Loucy (cell line): ENCODE data around the gene ALS2CL.

Source experiments
- H2AFZ ChIP-seq: fragments of 200-600 bp; sonication (generic); 2 replicates; pipeline ENCODE4 v1.6.0; 2016; ENCODE audit warnings: antibody characterized with exemption, mild to moderate bottlenecking, low read length, moderate library complexity
- H3F3A ChIP-seq: fragments of 200-600 bp; 2 replicates; pipeline ENCODE4 v1.6.0; 2016; ENCODE audit warnings: antibody characterized with exemption, low read depth, mild to moderate bottlenecking
- H3K27me3 ChIP-seq: fragments of 200-600 bp; sonication (generic); 2 replicates; pipeline ENCODE4 v1.6.1; 2014; ENCODE audit warnings: low read length, mild to moderate bottlenecking; ENCODE audit not compliant: insufficient read depth, poor library complexity, severe bottlenecking
- H3K36me3 ChIP-seq: fragments of 200-600 bp; sonication (generic); 2 replicates; pipeline ENCODE4 v1.6.1; 2016; ENCODE audit warnings: low read length; ENCODE audit not compliant: insufficient read depth
- H3K4me1 ChIP-seq: fragments of 200-600 bp; sonication (generic); 2 replicates; pipeline ENCODE4 v1.5.1; 2014; ENCODE audit warnings: low read length, mild to moderate bottlenecking; ENCODE audit not compliant: insufficient read depth, poor library complexity, severe bottlenecking
- H3K4me2 ChIP-seq: fragments of 200-600 bp; sonication (generic); 2 replicates; pipeline ENCODE4 v1.6.0; 2014; ENCODE audit warnings: antibody characterized with exemption, low read length, low read depth, mild to moderate bottlenecking; ENCODE audit not compliant: poor library complexity, severe bottlenecking
- H3K4me3 ChIP-seq: fragments of 200-600 bp; sonication (generic); 2 replicates; pipeline ENCODE4 v1.5.1; 2014; ENCODE audit warnings: low read length, mild to moderate bottlenecking, mixed read lengths; ENCODE audit not compliant: poor library complexity, severe bottlenecking
- H3K79me2 ChIP-seq: fragments of 200-600 bp; sonication (generic); 2 replicates; pipeline ENCODE4 v1.6.1; 2014; ENCODE audit warnings: low read length; ENCODE audit not compliant: insufficient read depth
- H3K9ac ChIP-seq: fragments of 200-600 bp; sonication (generic); 2 replicates; pipeline ENCODE4 v1.6.0; 2014; ENCODE audit warnings: mild to moderate bottlenecking, low read depth, low read length, moderate library complexity; ENCODE audit not compliant: poor library complexity, severe bottlenecking
- H3K9me2 ChIP-seq: fragments of 200-600 bp; sonication (generic); replicated peaks from 2 replicates; pipeline ENCODE4 v1.6.1; 2016; ENCODE audit warnings: low read depth, low read length, mixed read lengths
- H3K9me3 ChIP-seq: fragments of 200-600 bp; sonication (generic); 2 replicates; pipeline ENCODE4 v1.6.1; 2014; ENCODE audit warnings: mild to moderate bottlenecking, antibody characterized with exemption, low read length, low read depth; ENCODE audit not compliant: insufficient read depth
- H4K20me1 ChIP-seq: fragments of 200-600 bp; sonication (generic); 2 replicates; pipeline ENCODE4 v1.6.0; 2014; ENCODE audit warnings: antibody characterized with exemption, low read length, mild to moderate bottlenecking; ENCODE audit not compliant: insufficient read depth, poor library complexity, severe bottlenecking
- EZH2phosphoT487 ChIP-seq: fragments of 200-600 bp; IDR thresholded peaks from 2 replicates; pipeline ENCODE4 v1.6.1; 2018; ENCODE audit warnings: antibody characterized with exemption, mild to moderate bottlenecking, moderate library complexity, borderline replicate concordance
- TF ChIP-seq, protein P1 (sequence below): fragments of 200-600 bp; sonication (generic); conservative IDR thresholded peaks from 2 replicates; pipeline ENCODE4 v1.5.1; 2014; ENCODE audit warnings: mild to moderate bottlenecking, antibody characterized with exemption, low read length

The ALS2CL gene

DNA sequence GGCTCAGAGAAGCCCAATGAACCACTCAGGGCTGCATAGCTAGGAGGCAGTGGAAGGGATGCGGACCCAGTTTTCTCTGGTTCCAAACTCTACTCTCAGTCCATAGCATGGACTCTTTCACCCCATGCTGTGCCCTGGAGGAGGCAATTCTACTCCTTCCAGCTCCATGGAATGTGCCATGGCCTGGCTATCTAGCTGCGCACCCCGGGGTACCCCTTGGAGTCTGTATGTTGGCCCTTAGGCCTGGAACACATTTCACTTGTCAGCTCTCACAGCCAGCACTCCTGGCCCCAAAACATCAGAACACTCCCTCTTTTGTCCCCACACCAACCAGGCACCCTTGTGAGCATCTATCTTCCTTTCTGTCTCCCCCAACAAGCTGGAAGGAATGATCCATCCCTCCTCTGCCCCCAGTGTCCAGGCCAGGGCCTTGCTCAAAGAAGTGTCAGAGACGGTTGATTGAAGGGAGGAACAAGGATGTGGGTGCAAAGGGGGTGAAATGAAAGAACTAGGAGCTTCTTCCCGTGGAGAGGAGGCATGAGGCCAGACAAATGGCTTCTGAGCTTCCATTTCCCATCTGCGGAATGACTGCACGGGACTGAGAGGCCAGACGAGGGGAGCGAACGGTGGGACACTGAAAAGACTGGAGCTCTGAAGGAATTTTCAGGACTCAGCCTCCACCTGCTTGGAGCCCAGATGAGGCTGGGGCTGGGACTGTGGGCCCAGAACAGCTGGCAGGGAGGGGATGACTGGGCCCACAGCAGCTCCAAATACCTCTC, 21.4 kb upstream of the ALS2CL start:
- Histone ChIP-seq H3K9ac (no peak overlapping the region), H3K4me3 (no peak overlapping the region), H3K36me3 (no peaks in the 10 kb centered on the region), H3K4me1 (no peaks in the 10 kb centered on the region), H3K9me2 (no peaks in the 10 kb centered on the region), H3K79me2 (no peaks in the 10 kb centered on the region), H3F3A (no peaks in the 10 kb centered on the region), H4K20me1 (no peaks in the 10 kb centered on the region), H3K4me2 (no peak overlapping the region), H3K9me3 (no peaks in the 10 kb centered on the region), H2AFZ (no peak overlapping the region), H3K27me3 (no peaks in the 10 kb centered on the region)
- TF ChIP-seq, protein P1, sequence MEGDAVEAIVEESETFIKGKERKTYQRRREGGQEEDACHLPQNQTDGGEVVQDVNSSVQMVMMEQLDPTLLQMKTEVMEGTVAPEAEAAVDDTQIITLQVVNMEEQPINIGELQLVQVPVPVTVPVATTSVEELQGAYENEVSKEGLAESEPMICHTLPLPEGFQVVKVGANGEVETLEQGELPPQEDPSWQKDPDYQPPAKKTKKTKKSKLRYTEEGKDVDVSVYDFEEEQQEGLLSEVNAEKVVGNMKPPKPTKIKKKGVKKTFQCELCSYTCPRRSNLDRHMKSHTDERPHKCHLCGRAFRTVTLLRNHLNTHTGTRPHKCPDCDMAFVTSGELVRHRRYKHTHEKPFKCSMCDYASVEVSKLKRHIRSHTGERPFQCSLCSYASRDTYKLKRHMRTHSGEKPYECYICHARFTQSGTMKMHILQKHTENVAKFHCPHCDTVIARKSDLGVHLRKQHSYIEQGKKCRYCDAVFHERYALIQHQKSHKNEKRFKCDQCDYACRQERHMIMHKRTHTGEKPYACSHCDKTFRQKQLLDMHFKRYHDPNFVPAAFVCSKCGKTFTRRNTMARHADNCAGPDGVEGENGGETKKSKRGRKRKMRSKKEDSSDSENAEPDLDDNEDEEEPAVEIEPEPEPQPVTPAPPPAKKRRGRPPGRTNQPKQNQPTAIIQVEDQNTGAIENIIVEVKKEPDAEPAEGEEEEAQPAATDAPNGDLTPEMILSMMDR = no peak

DNA sequence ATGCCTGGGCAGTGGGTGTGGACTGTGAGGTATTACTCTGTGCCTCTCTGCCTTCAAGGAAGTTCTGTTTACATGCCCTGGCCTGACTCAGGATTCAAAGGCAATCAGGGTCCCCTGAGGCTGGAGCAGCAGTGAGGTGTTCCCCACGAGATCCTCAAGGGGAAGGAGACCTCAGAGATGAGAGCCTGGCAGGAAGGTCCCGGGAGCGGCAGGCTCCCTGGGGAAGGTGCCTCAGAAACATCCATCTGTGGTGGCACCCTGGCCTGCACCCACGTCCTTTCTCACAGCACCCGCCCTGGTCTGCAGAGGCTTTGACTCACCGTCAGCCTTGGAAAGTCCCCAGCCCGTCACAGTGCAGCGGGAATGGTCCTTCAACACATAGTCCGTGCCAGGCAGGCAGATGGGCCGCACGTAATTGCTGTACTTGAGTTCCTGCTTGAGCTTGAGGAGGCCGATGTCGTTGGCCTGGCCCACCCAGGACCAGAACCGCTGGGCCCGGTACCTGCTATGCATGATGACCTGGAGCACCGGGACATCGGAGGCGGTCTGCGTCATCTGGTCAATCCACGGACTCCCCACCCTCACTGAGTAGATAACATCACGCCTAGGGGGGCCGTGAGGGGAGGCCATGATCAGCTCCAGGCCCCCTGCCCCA, 20.5 kb upstream of the ALS2CL start:
- no peak for TF ChIP-seq EZH2phosphoT487
- TF ChIP-seq, protein P1 = no peak
- H3K9me3 ChIP-seq = no peaks in the 10 kb centered on the region
- H3F3A ChIP-seq = no peaks in the 10 kb centered on the region
- H3K4me1 ChIP-seq = no peaks in the 10 kb centered on the region
- H2AFZ ChIP-seq = no peak overlapping the region
- H4K20me1 ChIP-seq = no peaks in the 10 kb centered on the region
- no peaks in the 10 kb centered on the region for H3K36me3 ChIP-seq
- no peaks in the 10 kb centered on the region for H3K27me3 ChIP-seq
- H3K9ac ChIP-seq = no peak overlapping the region
- no peak overlapping the region for H3K4me3 ChIP-seq
- no peak overlapping the region for H3K4me2 ChIP-seq
- no peaks in the 10 kb centered on the region for H3K79me2 ChIP-seq
- no peaks in the 10 kb centered on the region for H3K9me2 ChIP-seq

DNA sequence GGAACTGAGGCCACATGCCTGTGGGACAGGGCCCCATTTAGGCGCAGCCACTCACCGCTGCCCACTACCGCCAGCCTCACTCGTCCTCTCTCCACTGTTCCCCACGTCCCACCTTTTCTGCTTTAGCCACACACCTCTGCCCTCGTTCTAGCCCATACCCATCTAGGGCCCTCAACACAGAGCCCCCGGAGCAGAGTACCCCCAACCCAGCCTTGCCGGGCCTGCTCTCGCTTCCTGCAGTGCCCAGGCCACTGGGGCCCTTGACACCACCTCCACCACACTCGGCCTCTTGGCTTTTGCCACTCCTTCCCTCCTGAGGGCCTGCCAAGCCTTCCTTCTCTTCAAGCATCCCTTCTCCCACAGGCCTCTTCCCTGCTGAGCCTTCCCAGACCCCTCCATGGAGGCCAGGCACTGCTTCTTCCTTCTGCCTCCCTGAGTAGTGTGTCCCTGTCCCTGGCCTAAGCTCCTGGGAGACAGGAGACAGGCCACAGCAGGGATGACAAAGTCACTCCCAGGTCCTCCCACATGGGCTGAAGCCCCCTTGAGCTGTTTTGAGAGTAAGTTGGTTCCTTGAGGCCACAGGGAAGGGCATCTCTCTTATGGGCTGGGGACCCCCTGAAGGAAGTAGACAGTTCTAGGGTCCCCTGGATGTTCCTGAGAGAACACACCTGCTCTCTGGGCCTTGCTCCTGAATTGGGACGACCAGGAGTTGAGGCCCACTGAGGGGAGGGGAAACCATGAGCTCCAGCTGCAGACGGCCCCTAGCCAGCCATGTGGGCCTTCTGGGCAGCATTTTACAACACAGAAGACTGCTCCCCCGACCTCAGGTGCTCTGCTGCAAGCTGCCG, 19.8 kb upstream of the ALS2CL start:
- Histone ChIP-seq H3K9me3 (no peaks in the 10 kb centered on the region), H3K4me2 (no peak overlapping the region), H3K9me2 (no peaks in the 10 kb centered on the region), H3K4me3 (no peak overlapping the region), H4K20me1 (no peaks in the 10 kb centered on the region), H3K27me3 (no peaks in the 10 kb centered on the region), H3K79me2 (no peaks in the 10 kb centered on the region), H2AFZ (no peak overlapping the region), H3F3A (no peaks in the 10 kb centered on the region), H3K9ac (no peak overlapping the region), H3K4me1 (no peaks in the 10 kb centered on the region), H3K36me3 (no peaks in the 10 kb centered on the region)
- TF ChIP-seq, protein P1 = no peak
- no peak for TF ChIP-seq EZH2phosphoT487
